Effector memory CD8-positive, alpha-beta T cell (primary cell): ENCODE data around the gene SPCS1.

Source experiments
- ATAC-seq: fragments of 150-1000 bp; cut with Tn5 transposase; replicated peaks from 2 replicates; pipeline ENCODE4 v1.10.0; 2021; ENCODE audit warnings: mild to moderate bottlenecking, moderate library complexity
- DNase-seq, 3 experiments: peaks; one replicate each; pipeline ENCODE4 v3.0.0; 2021
- H3K27ac Mint-ChIP-seq, 2 donors: one replicate each; pipeline ENCODE4 v1.8.0; 2022; ENCODE audit warnings: mild to moderate bottlenecking in 2 of 2, mixed read lengths in 2 of 2, moderate library complexity in 2 of 2
- H3K27me3 Mint-ChIP-seq, 2 donors: one replicate each; pipeline ENCODE4 v1.8.0; 2022; ENCODE audit warnings: mixed read lengths in 2 of 2
- H3K36me3 Mint-ChIP-seq: one replicate; pipeline ENCODE4 v1.8.0; 2022; ENCODE audit warnings: mild to moderate bottlenecking, moderate library complexity, mixed read lengths; ENCODE audit not compliant: insufficient read depth
- H3K4me1 Mint-ChIP-seq, 2 donors: one replicate each; pipeline ENCODE4 v1.8.0; 2022; ENCODE audit warnings: low read depth in 2 of 2, mixed read lengths in 2 of 2
- H3K4me3 Mint-ChIP-seq, 2 donors: one replicate each; pipeline ENCODE4 v1.8.0; 2022; ENCODE audit warnings: mild to moderate bottlenecking in 2 of 2, mixed read lengths in 2 of 2, moderate library complexity in 2 of 2
- H3K9me3 Mint-ChIP-seq, 2 donors: one replicate each; pipeline ENCODE4 v1.8.0; 2022; ENCODE audit warnings: mixed read lengths in 2 of 2

The SPCS1 gene

GRCh38 chr3:52704611-52705437 lies 1.1 kb upstream of the SPCS1 start:
- no peak for ATAC-seq
- no peak for DNase-seq
- peaks cover 20 to 22% of the 10 kb centered on the region in 2 donors for H3K4me1 Mint-ChIP-seq
- H3K27me3 Mint-ChIP-seq: no peaks in the 10 kb centered on the region
- H3K9me3 Mint-ChIP-seq: no peaks in the 10 kb centered on the region
- peak overlapping the region; percentile 96 to 97 for H3K27ac Mint-ChIP-seq
- peaks cover 42% of the 10 kb centered on the region for H3K36me3 Mint-ChIP-seq
- peak overlapping the region; percentile 93 to 95 for H3K4me3 Mint-ChIP-seq

GRCh38 chr3:52705438-52705687 lies 543 bp upstream of the SPCS1 start:
- H3K36me3 Mint-ChIP-seq: peaks cover 47% of the 10 kb centered on the region
- H3K27me3 Mint-ChIP-seq: no peaks in the 10 kb centered on the region
- no peak for ATAC-seq
- DNase-seq: no peak
- H3K27ac Mint-ChIP-seq: peak overlapping the region; percentile 96 to 97
- H3K9me3 Mint-ChIP-seq: no peaks in the 10 kb centered on the region
- H3K4me1 Mint-ChIP-seq: peaks cover 20 to 22% of the 10 kb centered on the region in 2 donors
- H3K4me3 Mint-ChIP-seq: peak overlapping the region; percentile 93 to 95

- DNase-seq (no peak), ATAC-seq (no peak)
- Mint-ChIP-seq H3K36me3 (peaks cover 53% of the 10 kb centered on the region), H3K4me1 (peaks cover 20 to 22% of the 10 kb centered on the region in 2 donors), H3K27me3 (no peaks in the 10 kb centered on the region), H3K27ac (peak overlapping the region; percentile 96 to 97), H3K9me3 (no peaks in the 10 kb centered on the region), H3K4me3 (peak overlapping the region; percentile 62 to 93)
Observed at GRCh38 chr3:52707585-52707984, 1.7 kb downstream of the SPCS1 start.

DNA sequence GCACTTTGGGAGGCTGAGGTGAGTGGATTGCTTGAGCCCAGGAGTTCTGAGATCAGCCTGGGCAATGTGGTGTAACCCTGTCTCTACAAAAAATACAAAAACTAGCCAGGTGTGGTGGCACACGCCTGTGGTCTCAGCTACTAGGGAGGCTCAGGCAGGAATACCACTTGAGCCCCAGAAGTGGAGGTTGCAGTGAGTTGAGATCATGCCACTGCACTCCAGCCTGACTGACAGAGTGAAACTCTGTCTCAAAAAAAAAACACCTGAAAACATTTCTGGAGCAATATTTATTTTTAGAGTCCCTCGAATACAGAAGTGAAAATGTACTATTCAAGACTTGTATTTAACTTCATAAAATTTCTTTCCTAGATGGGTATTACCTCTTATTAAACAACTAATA lies 4.6 kb downstream of the SPCS1 start:
- Mint-ChIP-seq H3K27me3 (no peaks in the 10 kb centered on the region), H3K4me3 (no peak overlapping the region), H3K9me3 (no peaks in the 10 kb centered on the region), H3K27ac (peak overlapping the region in 1 of 2 donors; percentile 82), H3K36me3 (peaks cover 38% of the 10 kb centered on the region), H3K4me1 (peaks cover 6 to 10% of the 10 kb centered on the region in 2 donors)
- DNase-seq (no peak), ATAC-seq (no peak)

- Mint-ChIP-seq H3K4me3 (no peak overlapping the region), H3K36me3 (peaks cover 35% of the 10 kb centered on the region), H3K4me1 (peaks cover 2% of the 10 kb centered on the region in 2 donors), H3K27ac (no peak overlapping the region), H3K27me3 (no peaks in the 10 kb centered on the region), H3K9me3 (no peaks in the 10 kb centered on the region)
- DNase-seq: no peak
- no peak for ATAC-seq
Observed at GRCh38 chr3:52712291-52713212, 6.6 kb downstream of the SPCS1 start.

DNA sequence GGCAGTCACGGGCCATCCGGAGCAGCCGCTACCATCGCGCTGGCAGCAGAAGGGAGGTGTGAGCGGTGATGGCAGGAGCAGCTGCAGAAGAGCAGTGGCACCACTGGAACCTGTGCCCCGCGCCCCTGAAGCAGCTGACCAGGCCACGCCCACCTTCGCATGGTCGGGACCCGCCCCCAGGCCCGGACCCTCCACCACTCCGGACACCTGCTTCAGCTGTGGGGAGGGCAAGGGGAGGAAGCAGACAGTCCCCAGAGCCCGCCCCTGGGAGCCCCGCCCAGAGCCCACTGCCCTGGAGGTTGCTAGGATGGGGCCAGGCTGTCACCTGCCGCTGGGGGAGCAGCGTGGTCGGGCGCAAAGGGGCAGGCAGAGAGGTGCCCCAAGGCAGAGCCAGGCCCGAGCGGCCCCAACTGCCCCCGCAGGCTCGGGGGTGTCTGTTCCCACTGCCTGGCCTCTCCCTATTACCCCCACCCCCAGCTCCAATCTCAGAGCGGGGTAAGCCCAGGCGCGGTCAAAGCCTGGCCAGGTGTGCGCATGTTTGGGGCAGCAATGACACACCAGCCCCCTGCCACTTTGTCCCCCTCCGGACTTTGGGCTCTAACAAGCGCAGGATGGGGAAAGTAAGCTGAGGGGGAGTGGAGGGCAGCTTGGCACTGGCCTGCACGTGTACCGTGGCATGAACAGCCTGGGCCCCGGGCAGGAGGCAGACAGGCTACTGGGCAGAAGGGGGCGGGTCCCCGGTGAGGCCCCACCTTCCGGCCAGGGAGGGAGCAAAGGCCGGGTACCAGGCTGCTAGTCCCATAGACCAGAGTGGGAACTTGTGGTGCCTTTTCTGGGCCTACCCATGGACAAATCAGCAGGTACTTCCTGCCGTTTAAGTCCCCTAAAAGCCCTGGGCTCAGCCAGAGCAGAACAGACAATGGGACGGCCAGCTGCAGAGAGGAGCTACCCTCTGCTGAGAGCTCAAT lies 8.7 kb downstream of the SPCS1 start:
- no peak for ATAC-seq
- H3K27ac Mint-ChIP-seq: no peak overlapping the region
- H3K4me1 Mint-ChIP-seq: no peaks in the 10 kb centered on the region
- peaks cover 29% of the 10 kb centered on the region for H3K36me3 Mint-ChIP-seq
- no peaks in the 10 kb centered on the region for H3K27me3 Mint-ChIP-seq
- no peak for DNase-seq
- peaks cover 0 to under 1% of the 10 kb centered on the region in 2 donors for H3K9me3 Mint-ChIP-seq
- H3K4me3 Mint-ChIP-seq: no peak overlapping the region

GRCh38 chr3:52715714-52716305 lies 9.9 kb downstream of the SPCS1 start:
- ATAC-seq (no peak), DNase-seq (no peak)
- Mint-ChIP-seq H3K4me1 (no peaks in the 10 kb centered on the region), H3K27ac (no peak overlapping the region), H3K9me3 (peaks cover 0 to 2% of the 10 kb centered on the region in 2 donors), H3K4me3 (no peak overlapping the region), H3K27me3 (no peaks in the 10 kb centered on the region), H3K36me3 (peaks cover 17% of the 10 kb centered on the region)

DNA sequence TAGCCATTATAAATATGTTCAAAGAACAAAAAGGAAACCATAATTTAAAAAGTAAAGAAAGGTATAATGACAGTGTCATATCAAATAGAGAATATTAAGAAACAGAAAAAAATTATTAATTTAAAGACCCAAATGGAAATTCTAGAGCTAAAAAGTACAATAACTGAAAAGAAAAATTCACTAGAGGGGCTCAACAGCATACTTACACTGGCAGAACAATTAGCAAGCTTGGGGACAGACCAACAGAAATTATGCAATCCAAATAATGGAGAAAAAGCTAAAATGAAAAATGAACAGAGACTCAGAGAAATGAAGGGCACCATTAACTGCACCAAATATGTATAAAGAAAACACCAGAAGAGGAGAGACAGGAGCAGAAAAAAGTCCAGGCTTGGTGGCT lies 13.7 kb downstream of the SPCS1 start:
- Mint-ChIP-seq H3K27me3 (no peaks in the 10 kb centered on the region), H3K36me3 (peaks cover 21% of the 10 kb centered on the region), H3K4me3 (no peak overlapping the region), H3K4me1 (no peaks in the 10 kb centered on the region), H3K27ac (peak overlapping the region in 1 of 2 donors; percentile 29), H3K9me3 (peaks cover 0 to 2% of the 10 kb centered on the region in 2 donors)
- ATAC-seq (no peak), DNase-seq (no peak)

DNA sequence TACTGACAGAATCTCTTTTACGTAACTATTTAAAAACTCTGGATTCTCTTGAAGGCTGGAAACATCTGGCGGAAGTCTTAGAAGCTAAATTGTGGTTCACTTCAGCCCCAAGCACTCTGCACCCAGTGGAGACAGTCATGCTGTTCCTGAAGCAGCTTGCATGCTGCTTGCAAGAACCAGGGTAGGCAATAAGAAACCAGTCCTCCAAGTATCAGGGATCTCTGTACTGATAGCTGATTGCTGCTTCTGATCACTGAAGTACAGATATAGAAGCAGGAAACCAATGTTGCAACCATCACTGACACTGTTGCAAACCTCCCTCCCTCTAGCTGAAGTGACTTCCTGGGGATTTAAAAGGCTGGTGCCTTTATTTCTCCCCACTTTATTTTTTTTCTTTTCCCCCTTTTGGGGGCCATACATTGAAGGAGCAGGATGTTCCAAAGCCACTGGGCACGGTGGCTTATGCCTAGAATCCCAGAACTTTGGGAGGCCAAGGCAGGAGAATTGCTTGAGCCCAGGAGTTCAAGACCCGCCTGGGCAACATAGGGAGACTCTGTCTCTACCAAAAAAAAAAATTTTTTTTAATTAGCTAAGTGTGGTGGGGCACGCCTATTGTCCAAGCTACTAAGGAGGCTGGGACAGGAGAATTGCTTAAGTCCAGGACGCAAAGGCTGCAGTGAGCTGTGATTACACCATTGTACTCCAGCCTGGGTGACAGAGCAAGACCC lies 15.3 kb downstream of the SPCS1 start:
- Mint-ChIP-seq H3K27me3 (no peaks in the 10 kb centered on the region), H3K4me1 (no peaks in the 10 kb centered on the region), H3K9me3 (peaks cover 0 to 2% of the 10 kb centered on the region in 2 donors), H3K4me3 (peak overlapping the region in 1 of 2 donors; percentile 20), H3K36me3 (peaks cover 21% of the 10 kb centered on the region), H3K27ac (peak overlapping the region in 1 of 2 donors; percentile 25)
- ATAC-seq (no peak), DNase-seq (no peak)

DNA sequence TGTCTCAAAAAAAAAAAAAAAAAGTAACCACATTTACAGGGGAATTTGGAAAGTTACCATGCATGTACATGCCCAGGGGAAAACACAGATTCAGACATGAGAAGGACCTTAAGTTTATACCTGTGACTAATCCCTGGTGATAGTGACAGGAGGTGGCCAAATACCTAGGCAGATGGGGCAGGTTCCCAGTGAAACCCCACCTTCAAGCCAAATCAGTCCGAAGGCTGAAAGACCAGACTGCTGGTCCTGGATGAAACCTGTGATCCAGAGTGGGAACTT lies 15.8 kb downstream of the SPCS1 start:
- no peak overlapping the region for H3K4me3 Mint-ChIP-seq
- no peaks in the 10 kb centered on the region for H3K4me1 Mint-ChIP-seq
- DNase-seq (no peak), ATAC-seq (no peak)
- H3K27ac Mint-ChIP-seq: no peak overlapping the region
- peaks cover 0 to 2% of the 10 kb centered on the region in 2 donors for H3K9me3 Mint-ChIP-seq
- peaks cover 18% of the 10 kb centered on the region for H3K36me3 Mint-ChIP-seq
- H3K27me3 Mint-ChIP-seq: no peaks in the 10 kb centered on the region

DNA sequence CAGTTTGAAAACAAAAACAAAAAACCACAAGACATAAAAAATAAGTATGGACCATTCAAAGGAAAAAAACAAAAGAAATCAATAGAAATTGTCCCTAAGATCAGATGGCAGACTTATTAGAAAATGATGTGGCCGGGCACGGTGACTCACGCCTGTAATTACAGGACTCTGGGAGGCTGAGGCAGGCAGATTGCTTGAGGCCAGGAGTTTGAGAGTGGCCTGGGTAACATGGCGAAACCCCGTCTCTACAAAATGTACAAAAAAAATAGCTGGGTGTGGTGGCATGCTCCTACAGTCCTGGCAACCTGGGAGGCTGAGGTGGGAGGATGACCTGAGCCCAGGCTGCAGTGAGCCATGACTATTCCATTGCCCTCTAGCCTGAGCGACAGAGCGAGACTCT lies 16.6 kb downstream of the SPCS1 start:
- ATAC-seq: no peak
- Mint-ChIP-seq H3K4me1 (no peaks in the 10 kb centered on the region), H3K9me3 (peaks cover 0 to 2% of the 10 kb centered on the region in 2 donors), H3K36me3 (peaks cover 16% of the 10 kb centered on the region), H3K4me3 (no peak overlapping the region), H3K27ac (no peak overlapping the region), H3K27me3 (no peaks in the 10 kb centered on the region)
- DNase-seq: no peak

DNA sequence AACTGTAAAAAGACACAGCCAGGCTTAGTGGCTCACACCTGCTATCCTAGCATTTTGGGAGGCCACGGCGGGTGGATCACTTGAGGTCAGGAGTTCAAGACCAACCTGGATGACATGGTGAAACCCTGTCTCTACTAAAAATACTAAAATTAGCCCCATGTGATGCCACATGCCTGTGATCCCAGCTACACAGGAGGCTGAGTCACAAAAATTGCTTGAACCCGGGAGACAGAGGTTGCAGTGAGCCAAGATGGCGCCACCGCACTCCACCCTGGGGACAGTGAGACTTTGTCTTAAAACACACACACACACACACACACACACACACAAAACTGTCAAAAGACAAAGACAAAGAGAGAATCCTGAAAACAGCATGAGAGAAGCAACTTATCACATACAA lies 18.0 kb downstream of the SPCS1 start:
- H3K4me1 Mint-ChIP-seq: no peaks in the 10 kb centered on the region
- H3K4me3 Mint-ChIP-seq: no peak overlapping the region
- no peak for ATAC-seq
- H3K27ac Mint-ChIP-seq: no peak overlapping the region
- H3K9me3 Mint-ChIP-seq: peaks cover 0 to 2% of the 10 kb centered on the region in 2 donors
- H3K27me3 Mint-ChIP-seq: no peaks in the 10 kb centered on the region
- peaks cover 12% of the 10 kb centered on the region for H3K36me3 Mint-ChIP-seq
- DNase-seq: no peak
